ENCODE data around the gene MAML2. TPM values are rescaled to one million over a fixed set of nuclear protein-coding genes. Genes with fewer than 3 reads are reported as not detected.

MAML2 gene
- total and polyA plus RNA-seq, 2 of the 13 experiments (the other 11 are each of a cell fraction or from before 2014, with no cell fraction given): 2.3 to 25.9 TPM

DNA sequence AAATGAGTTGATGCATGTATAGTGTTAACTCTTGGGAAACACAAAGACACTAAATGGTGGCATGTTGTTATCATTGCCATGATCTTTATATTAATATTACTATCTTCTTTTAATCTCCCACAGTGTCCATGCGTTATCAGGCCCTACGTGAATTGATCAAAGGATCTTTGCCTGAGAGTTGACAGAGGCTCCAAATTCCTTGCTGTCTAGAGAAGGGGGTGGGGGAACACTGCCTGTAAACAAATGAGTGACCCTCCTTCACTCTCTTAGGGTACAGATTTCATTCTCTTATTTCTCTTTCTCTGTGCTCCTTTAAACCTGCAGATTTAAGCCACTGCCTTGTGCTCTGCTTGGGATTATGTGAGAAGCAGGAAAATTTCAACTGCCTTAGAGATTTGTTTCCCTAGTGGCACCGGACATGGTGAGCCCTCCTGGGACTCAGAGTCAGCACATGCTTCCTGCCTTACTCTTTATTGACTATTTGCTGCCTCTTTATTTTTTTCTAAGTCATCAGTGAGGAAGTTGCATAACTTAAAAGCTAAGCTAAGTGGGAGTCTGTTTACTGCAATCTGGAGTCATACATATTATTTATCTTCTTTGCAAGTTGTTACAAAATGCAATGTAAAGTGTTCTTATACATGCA, 122.9 kb downstream of the MAML2 start (continued):
- TF ChIP-seq CREM (IDR thresholded peaks at IDR 0.05): peak; percentile 71
- no peak for TF ChIP-seq CREM (CRISPR knock-in tag; IDR thresholded peaks at IDR 0.05)
- TF ChIP-seq ZFP41 (CRISPR knock-in tag; IDR thresholded peaks at IDR 0.05; ENCODE audit: borderline replicate concordance): no peak
- no peak for TF ChIP-seq PLSCR1 (CRISPR knock-in tag; IDR thresholded peaks at IDR 0.05; ENCODE audit: borderline replicate concordance)
- TF ChIP-seq NFATC3 (CRISPR knock-in tag; IDR thresholded peaks at IDR 0.05): no peak
- TF ChIP-seq HNF1B (CRISPR knock-in tag; IDR thresholded peaks at IDR 0.05): no peak
- TF ChIP-seq ZNF746 (CRISPR knock-in tag; IDR thresholded peaks at IDR 0.05): no peak
- TF ChIP-seq SOX13 (IDR thresholded peaks at IDR 0.05): no peak
- peak in 1 of 2 experiments; percentile 44; a peak in 1 of 4 replicates for TF ChIP-seq SOX13 (CRISPR knock-in tag; conservative IDR thresholded peaks at IDR 0.05 in 1 of 2, IDR thresholded peaks at IDR 0.05 in 1 of 2)
- peak; percentile 61; the same call in 1 of the 2 replicates for TF ChIP-seq ZBTB20 (CRISPR knock-in tag; IDR thresholded peaks at IDR 0.05; ENCODE audit: borderline replicate concordance, low read depth)
- TF ChIP-seq XBP1 (CRISPR knock-in tag; IDR thresholded peaks at IDR 0.05): no peak
- no peak for TF ChIP-seq ZNF674 (CRISPR knock-in tag; IDR thresholded peaks at IDR 0.05; ENCODE audit: low read depth)
- peak; percentile 62 for TF ChIP-seq HDAC1 (CRISPR knock-in tag; IDR thresholded peaks at IDR 0.05)
- TF ChIP-seq MXI1 (IDR thresholded peaks at IDR 0.05; ENCODE audit: borderline replicate concordance, low read depth, low read length): 0 out of 3 replicates have a peak, but pooled peaks have one; percentile 28
- no peak for TF ChIP-seq HOXD1 (CRISPR knock-in tag; IDR thresholded peaks at IDR 0.05)
- TF ChIP-seq SIN3A (IDR thresholded peaks at IDR 0.05; ENCODE audit: borderline replicate concordance, low read depth, low read length): 0 out of 2 replicates have a peak, but pooled peaks have one; percentile 42
- 0 out of 2 replicates have a peak, but pooled peaks have one; percentile 39 for TF ChIP-seq MEF2D (CRISPR knock-in tag; IDR thresholded peaks at IDR 0.05)
- no peak for TF ChIP-seq ZNF749 (CRISPR knock-in tag; IDR thresholded peaks at IDR 0.05; ENCODE audit: borderline replicate concordance)
- peak; percentile 19; the same call in 1 of the 2 replicates for TF ChIP-seq SALL1 (CRISPR knock-in tag; IDR thresholded peaks at IDR 0.05)
- no peak for TF ChIP-seq SRSF1 (optimal IDR thresholded peaks at IDR 0.05; ENCODE audit: low read depth, low read length)
- peak; percentile 76; the same call in 1 of the 2 replicates for TF ChIP-seq MAX (IDR thresholded peaks at IDR 0.05)
- 0 out of 2 replicates have a peak, but pooled peaks have one; percentile 26 for TF ChIP-seq ZNF317 (CRISPR knock-in tag; IDR thresholded peaks at IDR 0.05)
- TF ChIP-seq RFX1 (IDR thresholded peaks at IDR 0.05): no peak
- TF ChIP-seq ZNF841 (CRISPR knock-in tag; IDR thresholded peaks at IDR 0.05; ENCODE audit: borderline replicate concordance): no peak
- no peak for TF ChIP-seq HMGA1 (CRISPR knock-in tag; conservative IDR thresholded peaks at IDR 0.05)
- TF ChIP-seq NFKB2 (CRISPR knock-in tag; IDR thresholded peaks at IDR 0.05; ENCODE audit: borderline replicate concordance): no peak
- 0 out of 2 replicates have a peak, but pooled peaks have one; percentile 22 for TF ChIP-seq BCL6 (CRISPR knock-in tag; IDR thresholded peaks at IDR 0.05)
- TF ChIP-seq GATAD1 (CRISPR knock-in tag; IDR thresholded peaks at IDR 0.05): peak; percentile 27; the same call in 1 of the 2 replicates
- 0 out of 2 replicates have a peak, but pooled peaks have one; percentile 42 for TF ChIP-seq ZFP1 (CRISPR knock-in tag; IDR thresholded peaks at IDR 0.05)
